HG03108 (cell line): ENCODE results near the gene SH3TC1.

Experiments used
- ATAC-seq: cut with Tn5 transposase; IDR thresholded peaks from one replicate; pipeline ENCODE4 v1.9.1; 2021; ENCODE audit warnings: moderate library complexity; ENCODE audit not compliant: unreplicated experiment

SH3TC1 gene

GRCh38 chr4:8228319-8229250, 29.5 kb downstream of the SH3TC1 start:
- peak; percentile 62 for ATAC-seq

GRCh38 chr4:8229331-8229975, 30.4 kb downstream of the SH3TC1 start:
- ATAC-seq = no peak

GRCh38 chr4:8230033-8230432, 30.9 kb downstream of the SH3TC1 start:
- no peak for ATAC-seq

- no peak for ATAC-seq
These were observed 31.8 kb downstream of the SH3TC1 start for GRCh38 chr4:8230891-8231290.

GRCh38 chr4:8231551-8232049, 32.5 kb downstream of the SH3TC1 start:
- no peak for ATAC-seq

GRCh38 chr4:8232748-8233147, 33.7 kb downstream of the SH3TC1 start:
- ATAC-seq = no peak

GRCh38 chr4:8233672-8234484, 34.8 kb downstream of the SH3TC1 start:
- no peak for ATAC-seq

- no peak for ATAC-seq
These were observed 35.6 kb downstream of the SH3TC1 start for GRCh38 chr4:8234715-8235114.

GRCh38 chr4:8235224-8235623, 36.1 kb downstream of the SH3TC1 start:
- ATAC-seq = no peak

GRCh38 chr4:8235686-8236085, 36.6 kb downstream of the SH3TC1 start:
- no peak for ATAC-seq

- no peak for ATAC-seq
These were observed 37.2 kb downstream of the SH3TC1 start for GRCh38 chr4:8236106-8236919.

GRCh38 chr4:8236920-8237195, 37.8 kb downstream of the SH3TC1 start:
- no peak for ATAC-seq

GRCh38 chr4:8237256-8237989, 38.3 kb downstream of the SH3TC1 start:
- ATAC-seq = no peak

GRCh38 chr4:8238036-8238511, 39.0 kb downstream of the SH3TC1 start:
- ATAC-seq = no peak

- no peak for ATAC-seq
These were observed 39.5 kb downstream of the SH3TC1 start for GRCh38 chr4:8238515-8239053.

- ATAC-seq = no peak
These were observed 40.1 kb downstream of the SH3TC1 start for GRCh38 chr4:8239226-8239625.

GRCh38 chr4:8239661-8240060, 40.6 kb downstream of the SH3TC1 start:
- ATAC-seq = no peak

GRCh38 chr4:8240211-8241041, 41.3 kb downstream of the SH3TC1 start:
- ATAC-seq = no peak
